DOHH2 (cell line): Measurements from ENCODE around the gene MAMDC4.

Experiments
- CTCF ChIP-seq: fragments of 200-600 bp; sonication (generic); IDR thresholded peaks from one replicate; pipeline ENCODE4 v1.5.1; 2014; ENCODE audit warnings: antibody characterized with exemption, mild to moderate bottlenecking, low read depth, low read length; ENCODE audit not compliant: poor library complexity, severe bottlenecking
- EZH2phosphoT487 ChIP-seq: fragments of 200-600 bp; sonication (generic); IDR thresholded peaks from 2 replicates; pipeline ENCODE4 v1.6.1; 2017; ENCODE audit warnings: borderline replicate concordance, mild to moderate bottlenecking, antibody characterized with exemption, low read length, moderate library complexity, mixed read lengths

- TF ChIP-seq CTCF, result no peak
- TF ChIP-seq EZH2phosphoT487, result no peak
Observed at GRCh38 chr9:136885950-136886578, 33.9 kb downstream of the MAMDC4 start, which contains the start of gene TRAF2.
